NCI-H774 (cell line): ENCODE data around the gene FBXW8.
"Not testable (repeated sequence)": the region's sequence is repeated elsewhere in the genome, so short reads cannot be mapped to it uniquely, and the experiment has no call there.

Experiments
- DNase-seq: peaks from one replicate; lab custom pipeline; 2025; lab: John Stamatoyannopoulos, UW

The FBXW8 gene

DNA sequence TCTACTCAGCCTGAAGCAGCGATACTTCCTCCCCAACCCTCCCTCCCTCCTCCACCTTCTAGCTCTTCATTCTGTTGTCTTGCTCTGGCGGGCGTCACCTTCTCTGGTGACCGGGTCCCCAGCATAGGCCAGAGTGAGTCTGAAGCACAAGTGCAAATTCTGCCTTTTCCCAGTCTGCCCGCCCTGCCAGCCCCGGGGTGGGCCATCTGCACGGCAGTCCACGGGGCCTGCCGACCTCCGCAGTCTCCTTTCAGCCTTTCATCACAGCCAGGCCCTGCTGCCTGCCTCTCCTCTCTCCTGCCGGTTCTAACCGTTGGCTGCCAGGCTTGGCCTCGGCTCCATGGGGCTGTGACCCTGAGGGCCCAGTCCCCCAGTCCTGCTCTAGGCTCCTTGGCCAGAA, 129.7 kb downstream of the FBXW8 start:
- DNase-seq: no peak

DNA sequence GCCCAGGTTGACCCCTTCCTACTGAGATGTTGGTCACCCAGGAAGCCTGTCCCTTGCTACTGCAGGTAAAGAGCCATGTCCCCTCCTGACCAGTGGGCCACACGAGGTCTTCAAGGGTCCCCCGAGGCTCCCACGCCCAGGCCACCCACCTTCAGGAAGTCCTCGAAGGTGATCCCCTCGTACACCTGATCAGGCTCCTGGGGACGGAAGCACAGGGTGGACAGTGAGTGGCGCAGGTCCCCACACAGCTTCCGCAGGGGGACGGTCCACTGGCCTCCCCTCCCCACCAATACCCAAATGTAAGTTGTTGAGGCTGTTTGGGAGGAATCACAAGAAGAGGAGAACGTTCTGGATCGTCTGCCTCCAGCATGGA, 131.0 kb downstream of the FBXW8 start:
- DNase-seq: no peak

DNA sequence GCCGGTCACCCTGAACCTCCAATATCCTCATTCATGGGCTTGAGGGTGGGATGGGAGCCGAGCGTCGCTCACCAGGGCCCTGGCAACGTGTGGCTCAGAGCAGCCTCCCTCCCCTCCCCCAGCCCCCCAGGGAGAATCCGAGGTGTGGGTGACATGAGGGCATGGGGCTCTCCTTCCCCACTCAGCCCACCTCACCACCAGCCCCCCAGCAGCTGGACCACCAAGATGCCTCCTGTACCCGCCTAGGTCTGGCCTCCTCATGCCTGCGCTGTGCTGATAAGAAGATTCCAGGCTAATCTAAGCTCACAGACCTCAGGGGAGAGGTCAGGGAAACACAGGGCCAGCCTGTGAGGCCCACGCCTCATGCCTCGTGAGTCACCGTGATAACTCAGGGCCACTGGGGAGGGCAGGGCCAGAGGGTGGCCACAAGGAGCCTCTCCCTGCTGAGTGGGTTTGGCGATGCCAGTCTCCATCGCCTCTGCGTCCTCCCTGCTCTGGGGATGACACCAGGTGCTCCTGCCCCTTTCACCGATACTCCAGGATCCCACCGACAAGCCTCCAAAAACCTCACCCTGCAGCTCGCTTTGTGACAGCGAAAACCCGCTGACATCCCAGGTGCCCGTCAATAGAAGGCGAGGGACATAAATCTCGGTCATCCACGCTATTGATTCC, 131.6 kb downstream of the FBXW8 start:
- no peak for DNase-seq

DNA sequence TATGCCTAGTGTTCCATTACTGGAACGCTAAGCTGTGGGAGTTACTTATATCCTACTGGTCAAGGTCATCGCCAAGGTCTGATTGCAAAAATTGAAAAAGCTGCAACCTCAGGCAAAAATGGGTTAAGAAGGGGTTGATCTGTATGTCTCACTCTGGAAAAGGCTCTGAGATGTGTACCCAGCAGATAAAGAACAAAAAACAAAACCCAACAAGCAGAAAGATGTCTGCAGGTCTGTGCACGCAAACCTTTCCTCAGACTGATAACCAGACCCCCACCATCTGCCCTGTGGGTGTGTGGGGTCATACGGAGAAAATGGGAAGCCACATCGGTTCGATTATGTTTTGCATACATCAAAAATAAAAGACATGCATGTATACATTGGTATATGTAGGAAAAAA, 132.1 kb downstream of the FBXW8 start:
- no peak for DNase-seq

DNA sequence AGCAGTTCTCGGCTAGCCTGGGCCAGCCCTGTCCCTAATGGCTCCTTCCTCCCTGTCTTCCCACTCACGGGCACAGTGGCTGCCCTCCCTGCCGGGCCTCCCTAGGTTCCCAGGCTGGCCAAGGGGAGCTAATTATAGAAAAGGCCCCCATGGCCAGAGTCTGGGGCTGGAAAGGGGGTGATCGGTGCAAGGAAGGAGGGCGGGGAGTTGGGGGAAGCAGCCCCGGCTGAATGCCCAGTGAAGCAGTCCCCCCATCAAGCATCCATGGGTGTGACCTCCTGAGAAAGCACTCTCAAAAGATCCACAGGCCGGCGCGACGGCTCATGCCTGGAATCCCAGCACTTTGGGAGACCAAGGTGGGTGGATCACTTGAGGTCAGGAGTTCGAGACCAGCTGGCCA, 133.6 kb downstream of the FBXW8 start:
- DNase-seq: no peak

DNA sequence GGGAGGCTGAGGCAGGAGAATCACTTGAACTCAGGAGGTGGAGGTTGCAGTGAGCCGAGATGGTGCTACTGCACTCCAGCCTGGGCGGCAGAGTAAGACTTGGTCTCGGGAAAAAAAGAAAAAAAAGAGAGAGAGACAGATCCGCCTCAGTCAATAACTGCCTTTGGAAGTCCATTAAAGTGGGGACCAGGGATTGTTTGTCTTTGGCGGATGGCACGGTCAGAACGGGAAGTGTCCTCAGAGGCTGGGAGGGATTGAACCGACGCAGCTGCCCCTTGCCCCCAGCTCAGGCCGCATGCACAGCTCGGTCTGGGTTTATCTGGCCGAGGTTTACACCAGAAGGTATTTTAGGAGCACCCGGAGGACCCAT, 134.0 kb downstream of the FBXW8 start:
- DNase-seq: no peak

DNA sequence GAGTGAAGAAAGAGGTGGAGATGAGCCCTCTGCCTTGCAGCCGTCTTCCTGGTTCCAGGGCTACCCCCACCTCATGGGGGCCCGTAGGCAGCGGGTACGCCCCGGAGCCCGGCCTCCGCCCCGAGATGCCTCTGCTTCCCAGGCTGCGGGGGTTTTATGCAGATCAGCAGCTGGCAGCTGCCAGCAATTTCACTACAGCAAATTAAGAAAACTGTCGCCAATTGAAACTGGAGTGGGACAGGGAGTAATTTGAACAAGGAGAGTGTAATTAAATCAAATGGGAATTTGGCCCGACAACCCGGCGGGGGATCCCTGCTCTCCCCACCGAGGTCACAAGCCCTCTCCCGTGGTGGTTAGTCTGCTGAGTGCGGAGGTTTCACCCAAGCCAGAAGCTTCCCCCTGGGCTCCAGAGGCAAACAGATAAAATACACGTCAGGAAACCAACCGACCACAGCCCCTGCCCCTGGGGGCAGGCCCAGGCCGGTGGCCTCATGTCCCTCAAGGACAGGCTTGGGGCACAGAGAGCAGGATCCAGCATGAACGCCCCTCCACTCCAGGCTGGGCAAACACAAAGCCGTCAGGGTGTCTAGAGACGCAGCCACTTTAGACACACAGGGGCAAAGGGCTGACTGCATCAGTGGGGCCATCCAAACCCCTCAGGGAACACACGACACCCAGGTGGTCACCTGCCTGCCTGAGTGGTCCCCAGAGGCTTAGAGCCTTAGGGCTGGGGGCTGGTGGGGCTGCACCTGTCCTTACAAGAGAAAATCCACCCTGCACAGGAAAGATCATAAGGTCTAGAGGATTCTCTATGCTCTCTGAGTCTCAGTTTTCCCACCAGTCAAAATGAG, 134.6 kb downstream of the FBXW8 start:
- peak; percentile 19 for DNase-seq

DNA sequence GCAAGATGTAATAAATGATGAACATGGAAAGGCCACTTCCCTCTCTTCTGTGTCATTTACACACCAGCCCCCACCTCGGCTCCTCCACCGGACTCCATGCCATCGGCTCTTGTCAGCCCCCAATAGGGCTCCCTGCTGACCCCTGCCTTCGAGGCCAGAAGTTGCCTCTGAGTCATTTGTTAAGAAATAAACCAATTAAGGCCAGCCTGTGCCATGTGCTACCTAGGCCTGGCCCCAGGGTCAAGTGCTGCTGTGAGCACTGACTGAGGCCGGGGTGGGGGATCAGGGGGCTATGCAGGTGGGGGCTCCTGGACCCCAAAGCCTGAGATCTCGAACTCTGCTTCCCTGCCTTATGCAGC, 135.2 kb downstream of the FBXW8 start:
- no peak for DNase-seq

DNA sequence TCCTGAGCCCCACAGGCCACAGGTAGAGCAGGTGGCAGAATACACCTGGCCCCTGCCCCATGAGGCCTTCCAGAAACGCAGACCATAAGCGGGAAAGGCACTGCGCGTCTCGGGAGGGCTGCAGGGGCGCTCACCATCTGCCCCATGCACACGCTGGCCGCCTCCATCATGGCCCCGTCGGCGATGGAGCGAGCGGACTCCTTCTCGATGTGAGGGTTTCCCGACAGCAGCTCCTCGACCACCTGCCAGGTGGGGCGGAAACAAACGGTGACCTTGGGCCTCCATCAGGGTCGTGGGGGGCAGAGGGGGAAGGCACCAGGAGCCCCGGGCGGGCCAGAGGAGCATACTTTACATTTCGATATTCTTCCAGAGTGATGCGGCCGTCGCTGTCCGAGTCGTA, 135.7 kb downstream of the FBXW8 start:
- DNase-seq: no peak

DNA sequence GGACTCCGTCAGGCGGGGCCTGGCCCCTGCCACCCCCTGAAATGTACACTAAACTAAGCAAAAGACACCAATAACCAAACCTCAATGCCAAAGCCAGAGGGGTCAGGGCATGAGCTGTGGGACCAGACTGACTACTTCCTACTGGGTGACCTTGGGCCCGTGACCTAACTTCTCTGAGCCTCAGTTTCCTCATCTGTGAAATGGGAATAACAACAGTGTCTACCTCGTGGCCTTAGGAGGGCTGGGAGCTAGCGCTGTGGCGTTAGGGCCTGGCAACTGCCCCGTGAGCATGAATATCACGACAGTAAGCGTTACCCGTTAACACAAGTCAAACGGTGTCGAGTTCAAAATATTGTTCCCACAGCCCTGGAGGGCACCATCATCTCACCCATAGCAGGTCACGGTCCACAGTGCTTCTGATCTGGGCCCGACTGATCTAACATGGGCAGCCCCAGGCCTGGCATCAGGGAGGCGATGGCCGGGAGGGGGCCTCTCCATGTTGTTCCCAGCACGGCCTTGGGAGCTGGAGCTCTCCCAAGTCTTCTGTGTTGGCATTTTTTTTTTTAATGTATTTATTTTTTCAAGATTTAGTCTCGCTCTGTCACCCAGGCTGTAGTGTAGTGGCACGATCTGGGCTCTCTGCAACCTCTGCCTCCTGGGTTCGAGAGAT, 136.2 kb downstream of the FBXW8 start:
- no peak for DNase-seq

DNA sequence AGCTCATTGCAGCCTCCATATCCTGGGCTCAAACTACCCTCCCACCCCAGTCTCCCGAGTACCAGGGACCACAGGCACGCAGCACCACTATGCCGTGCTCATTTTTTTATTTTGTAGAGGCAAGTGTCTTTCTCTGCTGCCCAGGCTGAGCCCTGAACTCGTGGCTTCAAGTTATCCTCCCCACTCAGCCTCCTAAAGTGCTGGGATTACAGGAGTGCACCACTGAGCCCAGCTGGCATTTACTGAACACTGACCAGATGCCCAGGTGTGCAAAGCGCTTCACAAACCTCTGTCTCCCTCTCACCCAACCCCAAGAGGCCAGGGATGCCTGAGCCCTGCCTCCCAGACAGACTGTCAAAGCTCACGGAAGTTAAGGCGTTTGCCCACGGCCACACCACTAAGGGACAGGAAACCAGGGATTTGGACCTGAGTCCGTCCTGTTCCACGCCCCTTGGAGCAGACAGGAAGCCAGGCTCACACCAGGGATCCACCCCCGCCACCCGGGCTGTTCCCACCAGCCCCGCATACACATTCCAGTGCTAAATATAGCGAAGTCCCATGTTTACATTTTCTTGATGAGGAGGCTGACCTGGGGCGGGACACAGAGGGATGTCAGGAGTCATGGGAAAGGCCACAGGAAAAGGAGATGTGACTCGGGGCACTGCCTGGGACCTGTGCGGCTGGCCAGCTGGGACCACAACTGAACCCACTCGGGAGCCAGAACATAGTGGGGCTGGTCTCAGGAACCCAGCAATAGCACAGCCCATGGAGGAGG, 137.2 kb downstream of the FBXW8 start:
- DNase-seq: no peak

DNA sequence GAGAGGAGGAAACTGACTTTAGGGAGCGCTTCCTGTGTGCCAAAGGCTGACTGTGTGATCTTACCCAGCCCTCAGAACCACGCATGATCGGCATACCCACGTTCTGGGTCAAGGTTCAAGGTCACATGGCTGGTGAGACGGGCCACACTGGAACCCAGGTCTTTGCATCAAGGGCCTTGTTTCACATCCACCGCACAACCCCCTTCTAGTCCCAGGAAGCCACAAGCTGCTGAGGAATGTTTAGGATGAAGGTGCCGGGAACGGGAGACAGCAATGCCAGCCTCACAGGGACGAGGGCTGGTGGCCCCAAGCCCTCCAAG, 137.8 kb downstream of the FBXW8 start:
- DNase-seq: no peak

DNA sequence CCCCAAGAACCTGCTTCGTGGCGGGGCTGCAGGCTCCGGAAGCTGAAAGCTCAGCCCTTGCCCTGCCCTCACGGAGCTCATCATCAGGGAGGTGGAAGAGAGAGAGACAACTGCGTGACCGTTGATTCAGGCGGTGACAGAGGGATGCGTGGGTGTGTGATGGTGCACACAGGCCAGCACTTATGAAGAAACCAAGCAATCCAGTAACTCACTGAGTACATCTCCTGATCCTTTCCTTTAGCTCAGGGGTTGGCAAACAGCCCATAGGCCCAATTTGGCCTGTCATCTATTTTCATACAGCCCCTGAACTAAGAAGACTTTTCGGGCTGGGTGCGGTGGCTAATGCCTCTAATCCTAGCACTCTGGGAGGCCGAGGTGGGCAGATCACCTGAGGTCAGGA, 138.5 kb downstream of the FBXW8 start:
- no peak for DNase-seq

DNA sequence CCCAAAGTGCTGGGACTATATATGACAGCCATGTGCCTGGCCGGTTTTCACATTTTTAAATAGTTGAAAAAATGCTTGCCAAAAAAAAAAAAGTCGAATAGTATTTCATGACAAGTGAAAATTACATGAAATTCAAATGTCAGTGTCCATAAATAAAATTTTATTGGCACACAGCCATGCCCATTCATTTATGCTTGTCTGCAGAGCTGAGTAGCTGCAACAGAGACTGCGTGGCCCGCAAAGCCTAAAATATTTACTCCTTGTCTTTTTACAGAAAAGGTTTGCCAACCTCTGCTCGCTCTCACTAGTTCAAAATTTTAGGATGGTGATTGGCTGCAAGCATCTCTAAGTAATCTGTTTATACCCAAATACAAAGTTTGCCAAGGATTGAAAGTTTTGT, 139.3 kb downstream of the FBXW8 start:
- DNase-seq: no peak

DNA sequence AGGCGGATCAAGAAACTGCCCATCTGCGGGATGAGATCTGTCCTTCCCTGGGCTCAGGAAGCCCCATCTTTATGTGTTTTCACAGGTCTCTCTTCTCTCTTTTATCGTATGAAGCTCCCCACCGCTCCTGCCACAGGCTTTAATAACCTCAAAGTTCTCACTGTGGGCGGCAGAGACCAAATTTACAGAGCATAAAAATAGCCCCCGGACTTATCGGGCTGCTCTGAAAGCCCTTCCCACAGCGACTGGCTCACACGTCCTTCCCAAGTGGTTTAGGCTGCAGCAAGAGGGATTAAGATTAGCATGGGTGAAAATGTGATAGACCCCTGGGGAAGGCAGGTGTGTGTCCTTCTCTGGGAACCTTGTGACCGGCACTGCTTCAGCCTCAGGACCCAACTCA, 140.6 kb downstream of the FBXW8 start:
- no peak for DNase-seq

DNA sequence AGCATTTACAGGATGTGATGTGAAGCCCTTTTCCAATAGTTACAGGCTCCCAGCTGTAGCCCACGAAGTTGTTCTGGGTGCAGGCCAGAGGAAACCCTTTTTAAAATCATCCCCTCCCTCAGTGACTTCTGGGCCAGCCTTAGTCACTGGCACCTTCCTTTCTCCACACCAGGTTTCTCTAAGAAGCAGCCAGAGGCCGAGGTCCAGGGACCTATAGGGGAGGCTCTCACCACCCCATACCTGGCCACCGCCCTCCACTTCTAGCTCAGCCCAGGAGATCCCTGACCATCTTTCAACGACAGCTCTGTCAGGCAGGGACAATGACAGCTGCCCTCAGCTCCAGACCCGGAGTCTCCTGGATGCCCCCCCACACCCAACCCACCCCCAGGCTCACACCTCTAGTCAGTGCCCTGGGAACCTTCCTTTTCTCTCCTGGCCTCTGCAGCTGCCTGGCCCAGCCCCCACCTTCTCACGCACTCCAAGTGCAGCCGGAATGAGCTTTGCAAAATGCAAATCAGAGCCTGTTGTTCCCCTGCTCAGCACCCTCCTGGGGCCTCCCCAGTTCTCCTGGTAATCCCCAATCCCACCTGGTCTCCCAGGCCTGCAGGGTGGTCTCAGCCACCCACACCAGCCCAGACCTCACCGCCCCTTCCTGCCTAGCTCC, 141.8 kb downstream of the FBXW8 start:
- DNase-seq: no peak

DNA sequence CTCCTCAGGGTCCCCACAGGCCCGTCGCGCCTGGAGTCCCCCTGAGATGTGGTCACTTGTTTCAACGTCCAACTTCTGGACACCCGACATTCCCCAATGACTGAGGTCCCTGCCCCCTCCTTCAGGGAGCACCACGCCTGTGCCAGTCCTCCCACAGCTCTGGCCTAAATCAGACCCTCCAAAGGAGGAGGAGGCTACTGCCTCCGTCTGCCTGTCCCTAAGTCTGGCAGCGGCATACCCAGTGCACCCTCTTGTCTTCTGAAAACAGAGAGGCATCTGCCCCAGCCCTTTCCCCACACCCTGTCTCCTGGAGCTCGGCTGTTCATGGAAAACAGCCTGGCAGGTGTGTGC, 142.3 kb downstream of the FBXW8 start:
- DNase-seq: no peak

DNA sequence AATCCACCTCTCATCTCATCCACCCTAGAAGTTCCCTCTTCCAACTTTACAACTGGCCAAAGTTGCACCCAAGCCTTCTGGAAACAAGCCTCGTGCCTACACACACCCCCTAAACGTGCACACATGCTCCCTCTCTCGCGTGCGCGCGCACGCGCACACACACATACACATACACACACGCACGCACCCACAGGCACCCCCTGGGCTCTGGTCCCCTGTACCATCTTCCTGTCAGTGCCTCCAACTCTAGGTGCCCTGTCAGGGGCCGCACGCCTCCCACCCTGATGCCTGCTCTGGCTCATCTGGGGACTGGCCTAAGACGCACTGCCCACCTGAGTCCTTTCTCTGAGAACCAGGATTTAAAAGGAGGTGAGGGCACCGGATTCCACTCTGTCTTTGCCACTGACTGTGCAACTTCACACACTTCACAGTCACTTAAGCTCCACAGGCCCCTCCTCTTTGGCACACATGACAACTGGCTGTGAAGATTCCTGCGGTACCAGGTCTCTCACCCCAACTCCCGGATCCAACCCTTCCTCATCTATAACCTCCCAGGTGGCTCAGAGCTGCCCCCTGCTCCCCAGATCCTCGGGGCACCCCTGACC, 142.9 kb downstream of the FBXW8 start:
- no peak for DNase-seq

DNA sequence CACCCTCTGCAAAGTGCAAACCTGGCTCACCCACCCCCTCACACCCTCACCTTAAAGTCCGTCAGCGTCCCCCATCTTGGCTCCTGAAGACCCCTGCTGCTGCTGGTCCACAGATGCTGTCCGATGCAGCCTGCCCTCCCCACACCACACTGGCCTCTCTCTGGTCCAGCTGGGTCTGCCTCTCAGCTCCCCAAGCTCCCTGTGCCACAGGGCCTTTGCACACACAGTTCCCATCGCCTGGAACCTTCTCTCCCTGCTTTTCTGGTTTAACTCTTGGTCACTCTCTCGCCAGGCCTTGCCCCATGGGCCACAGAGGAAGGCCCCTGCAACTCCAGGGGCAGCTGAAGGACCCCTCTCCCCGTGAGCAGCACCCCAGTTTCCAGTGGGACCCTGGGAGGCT, 143.5 kb downstream of the FBXW8 start:
- no peak for DNase-seq

DNA sequence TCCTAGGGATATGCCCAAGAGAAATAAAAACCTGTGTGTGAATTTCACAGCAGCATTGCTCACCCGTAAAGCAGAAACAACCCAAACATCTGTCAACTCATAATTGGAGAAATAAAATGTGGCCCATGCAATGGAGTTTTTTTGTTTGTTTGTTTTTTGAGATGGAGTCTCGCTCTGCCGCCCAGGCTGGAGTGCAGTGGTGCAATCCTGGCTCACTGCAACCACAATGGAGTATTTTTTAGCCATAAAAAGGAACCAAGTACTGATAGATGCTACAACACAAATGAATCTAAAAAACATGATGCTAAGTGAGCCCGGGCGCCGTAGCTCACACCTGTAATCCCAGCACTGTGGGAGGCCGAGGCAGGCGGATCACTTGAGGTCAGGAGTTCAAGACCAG, 146.9 kb downstream of the FBXW8 start:
- DNase-seq: not testable (repeated sequence)

DNA sequence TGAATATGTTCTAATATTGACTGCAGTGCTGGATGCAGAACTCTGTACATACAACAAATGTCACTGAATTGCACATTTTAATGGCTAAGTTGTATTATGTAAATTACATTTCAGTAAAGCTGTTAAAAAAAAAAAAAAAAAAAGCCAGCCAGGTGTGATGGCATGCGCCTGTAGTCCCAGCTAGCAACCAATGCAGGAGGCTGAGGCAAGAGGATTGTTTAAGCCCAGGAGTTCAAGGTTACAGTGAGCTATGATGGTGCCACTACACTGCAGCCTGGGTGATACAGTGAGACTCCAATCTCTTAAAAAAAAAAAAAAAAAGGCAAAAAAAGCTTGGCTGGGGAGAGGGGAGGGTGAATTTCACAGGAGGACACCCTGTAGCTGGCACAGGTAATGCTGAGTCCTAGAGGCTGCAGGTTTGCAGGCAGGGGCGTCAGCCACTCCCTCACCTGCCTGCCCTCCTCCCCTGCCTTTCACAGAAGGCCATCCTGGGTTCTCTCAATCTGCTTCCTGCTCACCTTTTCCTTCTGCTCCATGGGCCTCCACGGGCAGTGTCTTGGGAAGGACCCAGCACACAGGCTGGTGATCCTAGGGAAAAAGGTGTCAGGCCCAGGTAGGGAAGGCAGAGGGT, 147.8 kb downstream of the FBXW8 start:
- no peak for DNase-seq
